GM12865 (cell line): ENCODE data around the gene AZIN2.
A peak's percentile ranks its signal among the peaks of the same experiment; 100 is the strongest.

ENCODE experiments used
- DNase-seq: peaks from one replicate; pipeline ENCODE4 v3.0.0; 2010; ENCODE audit warnings: low read depth
- H3K4me3 ChIP-seq: 2 replicates; pipeline ENCODE4 v1.5.1; 2011; ENCODE audit warnings: mild to moderate bottlenecking, low read depth, low read length, control low read depth
- CTCF ChIP-seq: IDR thresholded peaks from 2 replicates; pipeline ENCODE4 v1.5.1; 2011; ENCODE audit warnings: low read length, control low read depth, low read depth, inconsistent platforms; ENCODE audit not compliant: insufficient read depth; ENCODE audit errors: missing control alignments

AZIN2 gene

GRCh38 chr1:33151116-33151515, 70.2 kb downstream of the AZIN2 start:
- no peak for DNase-seq
- TF ChIP-seq CTCF = no peak
- H3K4me3 ChIP-seq = no peak overlapping the region

GRCh38 chr1:33152685-33153432, 71.9 kb downstream of the AZIN2 start:
- peak; percentile 16 for DNase-seq
- no peak for TF ChIP-seq CTCF
- H3K4me3 ChIP-seq = no peak overlapping the region

GRCh38 chr1:33153650-33154049, 72.7 kb downstream of the AZIN2 start:
- no peak for TF ChIP-seq CTCF
- H3K4me3 ChIP-seq = no peak overlapping the region
- no peak for DNase-seq

- DNase-seq = no peak
- H3K4me3 ChIP-seq = no peak overlapping the region
- TF ChIP-seq CTCF = no peak
These were observed 75.1 kb downstream of the AZIN2 start for GRCh38 chr1:33155877-33156538.

GRCh38 chr1:33157131-33157530, 76.2 kb downstream of the AZIN2 start:
- TF ChIP-seq CTCF = no peak
- H3K4me3 ChIP-seq = no peak overlapping the region
- DNase-seq = no peak

GRCh38 chr1:33158366-33158765, 77.4 kb downstream of the AZIN2 start:
- no peak overlapping the region for H3K4me3 ChIP-seq
- TF ChIP-seq CTCF = no peak
- DNase-seq = no peak
